H1 (cell line): ENCODE data around the gene STIM2. TPM values are rescaled to one million over a fixed set of nuclear protein-coding genes. Genes with fewer than 3 reads are reported as not detected.
A peak's percentile ranks its signal among the peaks of the same experiment; 100 is the strongest.

ENCODE experiments used
- CHD7 ChIP-seq: fragments of 300-600 bp; sonication (generic); IDR thresholded peaks from 2 replicates; pipeline ENCODE4 v1.7.1; 2012; ENCODE audit warnings: low read length, moderate library complexity, mild to moderate bottlenecking, inconsistent platforms; ENCODE audit not compliant: insufficient replicate concordance
- PHF8 ChIP-seq: fragments of 200-600 bp; sonication (generic); conservative IDR thresholded peaks from 2 replicates; pipeline ENCODE4 v1.7.1; 2012; ENCODE audit warnings: low read depth, mild to moderate bottlenecking, inconsistent platforms, low read length, moderate library complexity
- polyA plus RNA-seq, 7 experiments: library from polyadenylated mRNA; depleted of rRNA in 3 of 7; stranded (reverse) in 5 of 7; unstranded in 2 of 7; fragments of >200 nt in 5 of 7; fragments of 200-250 nt in 2 of 7; gene quantifications; 1 replicate in 5 of 7; 2 replicates in 1 of 7; 4 replicates in 1 of 7; pipeline versions ENCODE4 v1.2.1 to v1.2.3, GENCODE V29; 2011 to 2013; ENCODE audit warnings: missing spikeins in 2 of 7, mixed read lengths in 2 of 7
- total RNA-seq: library from RNA; stranded (reverse); fragmentation: NEBNext Ultra II Directional; extraction: Animal tissue kit (Norgen Biotek cat#: 25700); gene quantifications from 2 replicates; pipeline ENCODE4 v1.2.1, GENCODE V29; 2021

The STIM2 gene
- total and polyA plus RNA-seq, 2 of the 8 experiments (the other 6 are each of a cell fraction or from before 2014, with no cell fraction given), result 22.9 to 23.0 TPM

DNA sequence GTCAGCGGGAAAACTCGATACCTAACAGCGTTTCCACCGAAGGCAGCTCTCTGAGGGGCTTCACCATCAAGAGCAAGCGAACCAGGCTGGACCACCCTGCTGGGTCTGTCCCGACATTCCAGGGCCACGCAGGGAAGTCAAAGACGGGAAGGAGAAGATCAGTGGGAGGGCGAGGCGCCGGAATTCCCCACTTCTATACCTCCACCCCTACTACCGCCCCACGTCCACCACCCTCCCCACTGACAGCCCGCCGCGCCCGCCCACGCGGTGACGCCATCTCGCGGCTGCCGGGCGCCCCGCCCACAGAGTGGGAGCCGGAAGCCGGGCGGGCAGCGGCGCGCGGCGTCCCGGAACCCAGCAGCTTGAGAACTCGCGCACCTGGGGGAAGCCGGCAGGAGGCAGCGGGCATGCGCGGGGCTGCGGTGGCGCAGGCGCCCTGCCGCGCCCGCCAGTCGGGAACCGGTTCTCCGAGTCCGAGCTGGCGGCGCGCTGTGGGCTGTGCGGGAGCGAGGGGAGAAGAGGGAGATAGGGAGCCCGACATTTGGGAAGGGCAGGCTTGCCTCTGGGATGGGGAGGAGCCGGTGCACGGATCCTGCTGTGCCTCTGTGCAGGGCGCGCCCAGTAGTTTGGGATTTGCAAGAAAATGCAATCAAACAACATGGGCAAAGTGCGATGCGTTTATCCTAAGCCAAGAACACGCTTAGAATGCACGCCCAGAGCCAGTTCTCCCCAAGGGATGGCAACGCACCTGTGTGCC is 3.2 kb upstream of the STIM2 start (continued):
- TF ChIP-seq CHD7, result no peak
- TF ChIP-seq PHF8, result peak; percentile 51
- TF ChIP-seq, all 59 proteins: peak for 19
